NOMO-1 (cell line): Measurements from ENCODE around the gene SH3BP4.
A peak's percentile ranks its signal among the peaks of the same experiment; 100 is the strongest.

Experiments
- DNase-seq, 2 experiments: peaks; one replicate each; lab custom pipeline; 2025; ENCODE audit not compliant: unreplicated experiment in 2 of 2; lab: John Stamatoyannopoulos, UW

The SH3BP4 gene, protein sequence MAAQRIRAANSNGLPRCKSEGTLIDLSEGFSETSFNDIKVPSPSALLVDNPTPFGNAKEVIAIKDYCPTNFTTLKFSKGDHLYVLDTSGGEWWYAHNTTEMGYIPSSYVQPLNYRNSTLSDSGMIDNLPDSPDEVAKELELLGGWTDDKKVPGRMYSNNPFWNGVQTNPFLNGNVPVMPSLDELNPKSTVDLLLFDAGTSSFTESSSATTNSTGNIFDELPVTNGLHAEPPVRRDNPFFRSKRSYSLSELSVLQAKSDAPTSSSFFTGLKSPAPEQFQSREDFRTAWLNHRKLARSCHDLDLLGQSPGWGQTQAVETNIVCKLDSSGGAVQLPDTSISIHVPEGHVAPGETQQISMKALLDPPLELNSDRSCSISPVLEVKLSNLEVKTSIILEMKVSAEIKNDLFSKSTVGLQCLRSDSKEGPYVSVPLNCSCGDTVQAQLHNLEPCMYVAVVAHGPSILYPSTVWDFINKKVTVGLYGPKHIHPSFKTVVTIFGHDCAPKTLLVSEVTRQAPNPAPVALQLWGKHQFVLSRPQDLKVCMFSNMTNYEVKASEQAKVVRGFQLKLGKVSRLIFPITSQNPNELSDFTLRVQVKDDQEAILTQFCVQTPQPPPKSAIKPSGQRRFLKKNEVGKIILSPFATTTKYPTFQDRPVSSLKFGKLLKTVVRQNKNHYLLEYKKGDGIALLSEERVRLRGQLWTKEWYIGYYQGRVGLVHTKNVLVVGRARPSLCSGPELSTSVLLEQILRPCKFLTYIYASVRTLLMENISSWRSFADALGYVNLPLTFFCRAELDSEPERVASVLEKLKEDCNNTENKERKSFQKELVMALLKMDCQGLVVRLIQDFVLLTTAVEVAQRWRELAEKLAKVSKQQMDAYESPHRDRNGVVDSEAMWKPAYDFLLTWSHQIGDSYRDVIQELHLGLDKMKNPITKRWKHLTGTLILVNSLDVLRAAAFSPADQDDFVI

DNA sequence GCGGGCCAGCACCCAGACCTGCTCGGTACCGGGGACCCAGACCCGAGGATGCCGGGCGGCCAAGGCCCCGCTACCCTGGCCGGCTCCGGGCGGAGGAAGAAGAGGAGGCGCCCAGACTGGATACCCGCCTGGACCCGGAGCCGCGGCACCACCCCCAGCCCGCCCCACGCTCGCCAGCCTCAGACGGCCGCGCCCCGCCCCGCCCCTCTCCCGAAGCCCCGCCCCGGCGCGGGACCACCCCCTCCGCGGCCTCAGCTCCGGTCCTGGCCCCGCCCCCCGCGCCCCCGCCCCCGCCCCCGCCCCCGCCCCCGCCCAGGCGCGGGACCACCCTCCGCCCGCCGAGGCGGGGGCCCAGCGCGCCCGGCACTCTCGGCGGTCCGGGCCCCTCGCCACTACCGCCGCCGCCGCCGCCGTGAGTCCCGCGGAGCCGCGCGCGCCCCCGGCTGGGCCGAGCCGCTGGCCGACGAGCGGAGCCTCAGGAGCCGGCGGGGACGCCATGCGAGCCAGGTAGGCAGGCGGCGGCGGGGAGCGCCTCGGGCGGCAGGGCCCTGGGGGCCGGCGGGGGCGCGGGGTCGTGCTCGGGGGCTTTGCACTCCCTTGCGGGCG, at the start of gene SH3BP4:
SH3BP4 (plus strand) TSS at position 354 of the 606 bp plus-strand sequence. CDS start 82,986 bp downstream, outside the sequence.
- peak; percentile 42 to 68 for DNase-seq

DNA sequence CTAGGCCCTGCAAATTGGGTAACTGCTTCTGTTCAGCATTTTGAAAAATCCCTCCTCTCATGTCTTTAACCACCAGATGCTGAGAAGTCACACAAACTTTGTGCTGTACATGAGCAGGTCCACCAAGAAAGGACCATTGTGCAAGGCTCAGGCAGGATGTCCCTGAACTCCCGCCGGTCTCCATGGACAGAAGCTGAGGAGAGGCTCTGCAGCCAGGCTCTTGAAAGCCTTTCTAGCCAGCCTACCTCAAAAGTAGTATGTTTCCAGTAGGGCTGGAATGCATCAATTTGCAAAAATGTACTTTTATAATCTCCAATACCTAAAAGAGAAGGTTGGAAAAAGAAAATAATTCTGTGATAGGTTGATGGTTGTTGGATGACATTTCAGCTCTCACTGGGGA, 47.0 kb upstream of the SH3BP4 start:
- no peak for DNase-seq

DNA sequence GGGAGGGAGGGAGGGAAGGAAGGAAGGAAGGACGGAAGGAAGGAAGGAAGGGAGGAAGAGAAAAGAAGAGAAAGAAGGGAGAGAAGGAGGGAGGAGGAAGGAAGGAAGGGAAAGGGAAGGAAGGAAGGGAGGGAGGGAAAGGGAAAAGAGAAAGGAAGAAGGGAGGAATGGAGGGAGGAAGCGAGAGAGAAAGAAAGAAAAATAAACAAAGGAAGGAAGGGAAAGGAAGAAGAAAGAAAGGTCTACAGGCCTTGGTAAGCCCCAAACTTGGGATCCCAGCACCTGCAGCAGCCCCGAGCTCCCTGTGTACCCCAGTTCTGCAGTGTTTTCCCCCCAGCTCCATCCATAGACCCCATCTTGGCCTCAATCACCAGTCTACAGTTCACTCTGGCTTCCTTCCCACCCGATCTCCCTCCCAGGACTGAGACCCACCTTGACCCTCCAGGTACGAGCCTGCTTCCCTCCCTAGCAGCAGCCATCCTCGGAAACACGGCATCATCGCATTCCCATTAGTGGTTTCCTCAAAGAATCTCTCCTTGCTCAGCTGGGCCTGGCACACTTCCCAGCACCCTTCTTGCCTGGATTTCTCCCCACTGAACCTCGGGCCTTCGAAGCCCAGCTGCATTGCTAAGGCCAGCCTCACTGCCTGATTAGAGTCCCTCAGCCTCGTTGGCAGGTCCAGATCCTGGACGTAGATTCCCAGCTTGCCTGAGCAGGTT, 46.1 kb upstream of the SH3BP4 start:
- DNase-seq: no peak

DNA sequence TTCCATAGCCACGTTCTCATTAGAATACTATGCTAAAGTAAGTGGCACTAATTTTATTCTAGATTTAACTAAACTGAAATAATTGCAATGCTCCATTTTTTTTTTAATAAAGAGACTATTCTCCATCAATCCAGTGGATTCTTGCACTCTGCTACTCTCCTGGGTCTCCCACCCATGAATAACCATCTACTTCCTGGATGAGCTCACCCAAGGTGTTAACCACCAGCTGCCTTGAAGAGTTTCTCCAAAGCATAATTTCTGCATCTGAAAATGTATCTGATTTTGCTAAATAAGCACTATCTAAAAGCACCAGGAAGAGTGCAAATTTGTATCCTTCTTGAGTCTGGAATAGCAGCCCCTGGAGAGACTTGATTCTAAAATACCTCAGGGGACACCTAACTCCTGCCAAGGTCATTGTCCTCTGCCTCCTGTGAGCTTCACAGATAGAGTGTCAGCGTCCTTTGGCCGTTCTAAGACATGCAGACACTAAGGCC, 41.6 kb upstream of the SH3BP4 start:
- no peak for DNase-seq

DNA sequence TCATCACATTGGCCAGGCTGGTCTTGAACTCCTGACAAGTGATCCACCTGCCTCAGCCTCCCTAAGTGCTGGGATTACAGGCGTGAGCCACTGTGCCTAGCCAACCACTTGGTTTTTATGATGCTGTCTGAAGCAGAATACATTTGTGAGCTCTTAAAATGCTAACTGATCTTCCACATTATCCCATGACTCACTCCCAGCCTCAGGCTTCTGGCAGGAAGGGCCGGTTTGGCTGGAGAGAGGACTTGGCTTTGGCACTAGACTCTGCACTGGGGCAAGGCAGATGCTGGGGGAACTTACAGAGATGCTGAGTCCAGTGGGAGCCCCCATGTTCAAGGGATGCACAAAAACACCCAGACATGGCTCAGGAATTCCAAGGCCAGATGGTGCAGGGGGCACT, 40.5 kb upstream of the SH3BP4 start:
- DNase-seq: no peak

DNA sequence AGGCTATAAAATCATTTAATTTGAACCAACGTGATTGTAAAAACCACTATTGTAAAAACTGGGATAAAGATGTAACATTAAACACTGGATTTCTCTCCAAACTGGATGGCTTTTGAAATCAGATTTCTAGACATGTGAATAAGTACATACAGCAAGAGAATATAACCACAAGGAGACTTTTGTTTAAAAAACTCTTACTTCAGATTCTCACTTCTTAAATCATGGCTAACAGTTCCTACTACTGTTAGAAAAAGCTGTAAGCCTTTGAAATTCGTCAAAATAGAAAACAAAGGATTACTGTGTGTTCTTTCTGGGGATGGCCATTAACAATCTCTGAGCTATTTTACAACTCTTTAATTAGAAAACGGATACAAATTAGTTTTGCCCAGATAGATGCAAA, 39.4 kb upstream of the SH3BP4 start:
- no peak for DNase-seq

DNA sequence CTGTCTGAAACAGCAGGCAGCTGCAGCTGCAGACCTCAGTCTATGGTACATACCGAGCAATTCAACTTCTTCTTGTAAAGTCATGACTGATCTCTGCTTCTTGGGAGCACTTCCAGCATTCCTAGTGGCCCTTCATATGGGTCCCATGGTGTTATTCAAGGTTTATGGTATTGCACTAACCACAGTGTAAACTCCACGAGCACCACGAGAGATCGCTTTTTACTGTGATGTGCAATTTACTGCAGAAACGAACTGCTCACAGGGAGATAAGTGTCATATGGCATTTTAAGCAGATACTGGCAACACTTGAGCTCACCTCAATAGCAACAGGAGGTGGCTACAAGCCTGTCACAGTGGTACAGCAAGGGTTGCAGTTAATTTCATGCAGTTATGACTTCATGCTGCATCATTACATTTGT, 38.6 kb upstream of the SH3BP4 start:
- no peak for DNase-seq

DNA sequence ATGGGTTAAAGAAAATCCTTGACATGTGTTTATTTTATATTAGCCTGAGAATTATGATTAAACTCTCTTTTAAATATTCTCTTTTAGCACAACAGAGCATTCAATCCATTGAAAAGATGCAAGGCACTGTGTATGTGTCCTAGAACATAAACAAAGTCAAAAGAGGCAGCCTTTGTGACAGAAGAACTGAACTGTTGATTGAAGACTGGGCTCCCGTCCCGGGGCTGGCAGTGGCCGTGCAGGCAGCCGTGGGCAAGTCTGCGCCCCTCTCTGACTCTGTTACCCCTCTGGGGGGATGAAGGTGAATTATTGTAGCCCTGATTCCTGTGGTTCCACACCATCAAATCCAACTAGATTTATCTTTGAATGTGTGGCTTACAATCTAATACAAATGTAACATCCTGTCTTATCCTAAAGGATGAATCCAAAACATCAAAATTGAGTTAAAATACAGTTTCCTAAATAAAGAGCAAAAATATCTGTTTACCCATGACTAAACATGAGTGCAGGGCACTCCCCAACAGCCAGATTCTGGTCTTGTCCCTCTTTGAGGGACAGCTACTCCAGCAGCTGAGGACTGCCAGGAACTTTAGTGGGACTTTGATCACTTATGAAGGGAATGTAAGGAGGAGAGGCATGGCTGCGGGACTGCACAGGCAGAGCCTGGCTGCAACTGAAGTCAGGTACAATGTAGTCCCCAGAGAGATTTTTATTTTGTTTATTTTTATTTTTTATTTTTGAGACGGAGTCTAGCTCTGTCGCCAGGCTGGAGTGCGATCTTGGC, 37.3 kb upstream of the SH3BP4 start:
- DNase-seq: no peak

DNA sequence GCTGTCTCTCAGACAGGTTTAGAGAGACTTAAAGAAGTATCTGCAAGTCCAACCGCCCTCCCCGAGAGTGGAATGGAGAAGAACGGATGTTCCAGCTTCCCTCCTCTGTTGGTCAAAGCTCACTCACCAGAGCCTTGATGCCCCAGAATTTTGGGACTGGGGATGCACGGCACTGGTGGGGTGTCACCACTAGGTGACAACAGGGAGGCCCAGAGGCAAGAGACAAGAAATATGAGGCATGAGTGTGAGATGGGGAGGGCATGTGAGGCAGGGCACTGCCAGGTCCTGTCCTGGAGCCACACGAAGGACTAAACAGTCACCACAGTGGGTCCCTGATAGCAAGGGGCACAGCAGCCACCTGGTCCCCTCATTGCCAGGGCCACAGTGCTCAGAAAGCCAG, 35.1 kb upstream of the SH3BP4 start:
- DNase-seq: no peak

DNA sequence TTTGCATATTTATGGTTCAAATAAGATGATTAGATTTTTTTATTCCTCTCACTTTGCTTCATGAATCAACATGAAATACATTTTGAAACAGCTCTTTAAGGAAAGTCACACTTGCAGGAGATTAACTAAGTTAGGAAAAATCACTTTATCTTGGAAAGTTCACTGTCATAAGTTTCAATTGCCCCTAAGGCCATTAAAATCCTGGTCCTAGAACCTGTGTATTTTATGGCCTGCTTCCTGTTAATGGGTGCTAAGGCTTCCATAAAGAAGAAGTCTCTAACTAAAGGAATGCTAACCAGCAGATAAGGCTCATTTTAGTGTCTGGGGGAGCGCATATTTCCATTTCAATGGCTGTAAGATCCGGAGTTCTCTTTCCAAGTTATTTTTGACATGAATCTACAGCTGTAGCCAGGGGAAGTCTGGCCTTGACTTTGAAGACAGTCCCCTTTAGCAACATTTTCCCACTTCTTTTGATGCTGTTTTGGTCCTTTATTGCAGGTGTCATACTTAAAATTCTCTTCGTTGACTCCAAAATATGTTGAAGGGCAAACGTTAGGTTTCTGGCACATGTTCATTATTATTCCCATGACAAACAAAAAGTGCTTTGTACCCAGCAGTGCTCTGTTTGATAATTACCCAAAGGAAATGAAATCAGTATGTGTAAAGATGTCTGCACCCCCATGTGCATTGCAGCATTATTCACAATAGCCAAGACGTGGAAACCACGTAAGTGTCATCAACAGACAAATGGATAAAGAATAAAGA, 34.4 kb upstream of the SH3BP4 start:
- no peak for DNase-seq

DNA sequence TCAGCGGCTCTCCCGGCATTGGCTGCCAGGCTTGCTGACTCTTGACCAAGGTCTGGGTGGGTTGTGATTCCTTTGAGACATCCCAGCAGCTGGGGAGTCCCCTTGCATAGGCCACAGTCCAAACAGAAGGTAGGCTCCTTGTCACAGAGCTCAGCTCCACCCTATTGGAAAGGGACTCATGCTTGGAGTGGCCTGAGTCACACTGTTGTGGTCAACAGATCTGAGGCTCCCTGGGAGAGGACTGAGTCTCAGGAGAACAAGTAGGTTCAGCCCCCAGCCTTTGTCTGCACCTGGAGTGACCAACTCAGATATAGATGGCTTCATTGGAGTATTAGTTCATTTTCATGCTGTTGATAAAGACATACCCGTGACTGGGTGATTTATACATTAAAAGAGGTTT, 32.1 kb upstream of the SH3BP4 start:
- DNase-seq: no peak

DNA sequence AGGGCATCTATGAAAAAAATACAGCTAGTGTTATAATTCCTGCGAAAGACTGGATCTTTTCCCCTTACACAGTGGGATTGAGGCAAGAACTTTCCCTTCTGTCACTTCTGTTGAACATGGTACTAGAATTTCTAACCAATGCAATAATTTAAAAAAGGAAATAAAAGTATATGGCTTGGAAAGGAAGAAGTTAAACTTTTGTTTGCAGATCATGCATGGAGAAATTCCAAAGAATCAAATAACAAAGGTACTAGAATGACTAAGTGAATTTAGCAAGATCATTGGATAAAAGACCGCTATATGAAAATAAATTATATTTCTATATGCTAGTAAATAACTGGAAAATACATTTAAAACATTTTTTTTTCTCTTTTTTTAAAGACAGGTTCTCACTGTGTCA, 31.0 kb upstream of the SH3BP4 start:
- DNase-seq: no peak

DNA sequence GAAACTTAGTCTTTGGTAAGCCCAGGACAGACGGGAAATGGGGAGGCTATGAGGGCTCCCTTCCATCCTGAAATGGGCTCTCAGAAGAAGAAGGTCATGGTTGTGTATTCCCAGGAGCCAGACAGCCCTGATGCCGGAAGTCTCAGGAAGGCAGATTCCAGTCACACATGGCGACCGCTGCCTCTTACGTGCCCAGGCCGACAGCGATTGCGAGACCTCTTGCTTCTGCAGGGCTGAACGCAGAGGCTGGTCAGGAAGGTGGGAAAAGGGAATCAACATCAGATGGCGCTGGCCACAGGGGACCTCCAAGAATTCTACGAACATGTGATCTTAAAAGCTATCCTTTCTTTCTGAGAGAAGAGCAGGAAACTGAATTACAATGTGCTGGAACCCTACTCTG, 22.8 kb upstream of the SH3BP4 start:
- DNase-seq: no peak

DNA sequence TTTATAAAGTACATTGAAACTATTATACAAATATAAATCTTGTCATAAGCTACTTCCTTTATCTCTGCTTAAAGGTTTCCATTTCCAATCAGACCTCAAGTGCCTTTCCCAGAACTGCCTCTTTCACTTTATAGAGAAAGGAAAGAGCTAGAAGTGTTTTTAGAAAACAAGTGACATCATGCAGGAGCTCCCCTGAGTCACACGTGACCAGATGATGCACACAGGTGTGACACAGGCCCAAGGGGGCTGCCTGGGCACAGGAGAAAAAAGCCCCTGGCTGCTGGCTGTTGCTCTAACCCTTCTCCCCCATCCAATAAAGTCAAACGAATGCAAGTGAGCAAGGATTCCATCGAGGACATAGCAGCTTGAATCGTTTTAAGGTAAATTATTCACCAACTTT, 21.4 kb upstream of the SH3BP4 start:
- no peak for DNase-seq

DNA sequence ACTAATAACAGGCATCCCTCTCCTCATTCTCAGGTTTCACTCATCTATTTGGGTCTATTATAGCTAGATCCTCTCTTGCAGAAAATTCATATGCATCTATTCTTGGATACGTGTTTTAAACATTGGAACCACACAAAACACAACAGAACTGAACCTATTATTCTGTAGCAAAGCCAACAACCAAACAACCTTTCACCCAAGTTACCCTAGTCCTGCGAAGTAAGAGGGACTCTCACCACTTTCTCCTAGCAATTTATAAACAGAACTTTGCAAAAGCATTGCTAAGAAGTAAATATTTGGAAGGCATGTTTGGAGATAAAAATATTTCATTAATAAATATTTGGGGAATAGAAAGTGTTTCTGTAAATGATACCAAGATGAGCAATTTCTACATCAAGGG, 20.4 kb upstream of the SH3BP4 start:
- DNase-seq: no peak

DNA sequence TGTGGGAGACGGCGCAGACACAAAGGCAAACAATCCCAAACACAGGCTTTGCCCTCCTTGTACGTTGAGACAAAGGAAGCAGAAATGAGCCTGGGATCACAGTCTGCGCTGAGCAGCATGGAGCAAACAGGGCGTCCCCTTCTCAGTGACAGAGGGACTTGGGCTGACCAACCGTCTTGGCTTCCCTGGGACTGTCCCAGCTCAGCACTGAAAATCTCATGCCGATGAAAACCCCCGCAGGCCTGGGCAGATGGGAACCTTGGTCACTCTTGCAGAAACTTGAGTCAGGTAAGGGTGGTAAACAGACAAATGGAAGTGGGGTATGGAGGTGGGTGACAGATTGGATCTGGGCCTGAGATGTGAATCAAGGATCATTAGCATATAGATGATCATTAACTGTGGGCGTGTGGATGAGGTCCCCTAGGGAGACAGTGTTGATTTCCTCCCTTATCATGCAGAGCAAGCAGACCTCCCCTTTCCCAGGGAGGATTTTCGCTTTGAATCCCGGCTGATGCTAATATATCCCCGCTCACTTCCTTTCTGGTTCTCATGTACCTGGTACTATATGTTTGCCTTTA, 19.1 kb upstream of the SH3BP4 start:
- no peak for DNase-seq

DNA sequence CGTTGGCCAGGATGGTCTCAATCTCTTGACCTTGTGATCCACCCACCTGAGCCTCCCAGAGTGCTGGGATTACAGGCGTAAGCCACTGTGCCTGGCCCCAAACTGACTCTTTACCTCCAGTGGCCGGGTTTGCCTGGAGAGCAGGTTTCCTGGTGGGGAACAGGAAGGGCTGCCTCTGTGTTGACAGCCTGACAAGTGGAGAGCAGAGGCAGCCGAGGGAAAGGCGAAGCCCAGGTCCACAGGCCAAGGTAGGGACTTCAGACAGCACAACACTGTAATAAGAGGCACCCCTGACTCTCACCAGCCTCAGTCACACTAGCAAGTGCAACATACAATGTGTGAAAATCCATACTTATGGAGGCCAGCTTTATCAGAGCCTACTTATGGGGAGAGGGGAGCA, 16.5 kb upstream of the SH3BP4 start:
- DNase-seq: no peak

DNA sequence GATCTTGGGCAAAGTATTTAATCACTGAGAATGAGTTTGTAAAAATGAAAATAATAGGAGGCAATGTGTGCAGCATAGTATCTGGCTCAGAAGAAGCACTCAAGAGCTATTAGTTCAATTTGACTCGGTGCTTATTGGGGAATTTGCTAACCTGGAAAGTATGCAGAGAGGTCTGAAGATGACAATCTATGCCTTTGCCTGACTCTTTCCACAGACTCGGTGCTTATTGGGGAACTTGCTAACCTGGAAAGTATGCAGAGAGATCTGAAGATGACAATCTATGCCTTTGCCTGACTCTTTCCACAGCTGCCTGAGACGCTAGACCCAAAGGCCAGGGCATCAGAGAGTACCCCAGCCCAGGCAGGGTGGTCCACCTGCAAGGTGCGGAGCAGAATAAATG, 12.2 kb upstream of the SH3BP4 start:
- DNase-seq: no peak

DNA sequence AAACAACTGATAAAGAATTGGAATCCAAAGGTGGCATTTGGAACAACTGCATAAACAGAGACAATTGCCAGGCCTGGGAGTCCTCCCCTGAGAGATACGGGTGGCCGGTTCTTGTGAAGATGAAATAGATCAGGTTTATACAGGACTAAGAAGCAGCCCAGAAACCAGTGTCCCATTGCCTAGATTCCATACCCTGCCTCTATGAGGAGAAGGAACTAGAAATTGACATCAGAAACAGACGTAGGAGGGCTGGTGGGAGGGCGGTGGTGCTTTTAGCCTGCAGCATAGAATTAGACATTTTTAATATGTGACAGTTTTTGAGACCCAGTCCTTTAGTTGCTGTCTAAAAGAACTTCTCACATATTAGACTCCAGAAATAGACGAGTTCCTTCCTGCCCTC, 11.8 kb upstream of the SH3BP4 start:
- no peak for DNase-seq
